B cell (primary cell): ENCODE data around the gene ZNF827.

ENCODE experiments used
- CTCF ChIP-seq: fragments of 200-600 bp; IDR thresholded peaks from one replicate; pipeline ENCODE4 v1.8.0; 2022; ENCODE audit warnings: antibody characterized with exemption, mild to moderate bottlenecking
- EZH2 ChIP-seq: IDR thresholded peaks from 2 replicates; pipeline ENCODE4 v1.6.1; 2012; ENCODE audit warnings: borderline replicate concordance, low read depth, mild to moderate bottlenecking, moderate library complexity, low read length; ENCODE audit not compliant: insufficient read depth, poor library complexity, severe bottlenecking

GRCh38 chr4:145786261-145786660, 152.4 kb downstream of the ZNF827 start:
- TF ChIP-seq CTCF (no peak), EZH2 (no peak)
